ENCODE measurements around the gene SC5D. TPM values are rescaled to one million over a fixed set of nuclear protein-coding genes. Genes with fewer than 3 reads are reported as not detected.

The SC5D gene
- polyA plus RNA-seq, 2 of the 4 experiments (the other 2 are of a cell fraction), result 18.1 to 28.1 TPM

- Histone ChIP-seq H3K9me3 (no peaks in the 10 kb centered on the region), H3K27ac (no peak overlapping the region), H3K4me2 (no peak overlapping the region), H3K4me1 (no peaks in the 10 kb centered on the region), H3K4me3 (no peak overlapping the region)
- DNase-seq (ENCODE audit: low read depth in 1 of 2, low spot score in 1 of 2) (no peak), FAIRE-seq (no peak), ATAC-seq (no peak)
- no peak for TF ChIP-seq HES2 (IDR thresholded peaks at IDR 0.05)
- ChIA-PET CTCF (no interaction called here), POLR2A (no interaction called here)
Measured at GRCh38 chr11:121253951-121254350, 38.6 kb upstream of the SC5D start.

- no peak overlapping the region for H3K4me3 ChIP-seq
- no peak for FAIRE-seq
- POLR2A ChIA-PET, result no interaction called here
- DNase-seq (ENCODE audit: low read depth in 1 of 2, low spot score in 1 of 2), result no peak
- H3K9me3 ChIP-seq, result no peaks in the 10 kb centered on the region
- TF ChIP-seq FOSB (CRISPR knock-in tag; IDR thresholded peaks at IDR 0.05) (no peak), RNF2 (IDR thresholded peaks at IDR 0.05; ENCODE audit: borderline replicate concordance, low read depth) (no peak), GATA3 (IDR thresholded peaks at IDR 0.05; ENCODE audit: borderline replicate concordance) (no peak), ZNF302 (CRISPR knock-in tag; IDR thresholded peaks at IDR 0.05) (no peak), POLR2AphosphoS2 (conservative IDR thresholded peaks at IDR 0.05; ENCODE audit: low read length) (no peak), JUNB (IDR thresholded peaks at IDR 0.05) (no peak), ZFP36 (IDR thresholded peaks at IDR 0.05; ENCODE audit: borderline replicate concordance, partially characterized antibody) (no peak), REST (IDR thresholded peaks at IDR 0.05) (no peak), JUN (IDR thresholded peaks at IDR 0.05) (no peak), NR3C1 (IDR thresholded peaks at IDR 0.05) (no peak), HOXB13 (CRISPR knock-in tag; IDR thresholded peaks at IDR 0.05; ENCODE audit: low read depth) (no peak), EHMT2 (IDR thresholded peaks at IDR 0.05; ENCODE audit: low read depth) (no peak), CBX8 (IDR thresholded peaks at IDR 0.05) (no peak), TP53 (CRISPR knock-in tag; IDR thresholded peaks at IDR 0.05) (no peak), HOXB5 (CRISPR knock-in tag; IDR thresholded peaks at IDR 0.05) (no peak), HEYL (CRISPR knock-in tag; IDR thresholded peaks at IDR 0.05) (no peak), FOXS1 (CRISPR knock-in tag; IDR thresholded peaks at IDR 0.05) (no peak), SMC3 (IDR thresholded peaks at IDR 0.05) (no peak)
- H3K4me1 ChIP-seq, result no peaks in the 10 kb centered on the region
- ATAC-seq, result no peak
- no peak overlapping the region for H3K27ac ChIP-seq
- H3K4me2 ChIP-seq, result no peak overlapping the region
- CTCF ChIA-PET, result interaction anchor here (0.6 to 1.1 kb wide), 2 partner anchors 26 to 1269 kb away, joined by 3 read pairs; no protein-coding TSS in a partner anchor
Measured at GRCh38 chr11:121254756-121255155, 37.8 kb upstream of the SC5D start.

- DNase-seq (ENCODE audit: low read depth in 1 of 2, low spot score in 1 of 2), result no peak
Measured at GRCh38 chr11:121255473-121256125, 37.0 kb upstream of the SC5D start.

More at GRCh38 chr11:121255473-121256125, 37.0 kb upstream of the SC5D start:
- POLR2A ChIA-PET, result no interaction called here
- no peak for TF ChIP-seq NPAS2 (CRISPR knock-in tag; IDR thresholded peaks at IDR 0.05; ENCODE audit: borderline replicate concordance)
- TF ChIP-seq CHD2 (IDR thresholded peaks at IDR 0.05; ENCODE audit: low read length, partially characterized antibody), result no peak
- TF ChIP-seq RAD21 (conservative IDR thresholded peaks at IDR 0.05 in 1 of 2, IDR thresholded peaks at IDR 0.05 in 1 of 2), result no peak
- Histone ChIP-seq H3K4me1 (no peaks in the 10 kb centered on the region), H3K4me2 (no peak overlapping the region), H3K4me3 (no peak overlapping the region), H3K9me3 (no peaks in the 10 kb centered on the region), H3K27ac (no peak overlapping the region)
- WGBS (ENCODE audit: missing lambda C conversion rate), result 44% methylated on average over 2 of the region's 2 CpGs
- CTCF ChIA-PET, result interaction anchor here (0.6 to 1.1 kb wide), 2 partner anchors 25 to 1268 kb away, joined by 3 read pairs; no protein-coding TSS in a partner anchor
- no peak for FAIRE-seq
- ATAC-seq, result no peak
